Measurements from ENCODE around the gene CSRP1.
A peak's percentile ranks its signal among the peaks of the same experiment; 100 is the strongest.
"Not testable (repeated sequence)": the region's sequence is repeated elsewhere in the genome, so short reads cannot be mapped to it uniquely, and the experiment has no call there.

The CSRP1 gene

GRCh38 chr1:201506557-201507359 is at the start of gene CSRP1:
Gene CSRP1, minus strand, starts transcription at chr1:201507123. Its CDS starts 10,820 bp downstream, at chr1:201496303.
- Mint-ChIP-seq H3K36me3 (ENCODE audit: low read depth) (no peaks in the 10 kb centered on the region), H3K9me3 (no peaks in the 10 kb centered on the region), H3K4me1 (ENCODE audit: low read depth) (peaks cover 29% of the 10 kb centered on the region), H3K27me3 (no peaks in the 10 kb centered on the region), H3K4me3 (peak within 1 kb of the TSS; percentile 90), H3K27ac (peak within 1 kb of the TSS; percentile 89)

- no peak overlapping the region for H3K27ac Mint-ChIP-seq
- no peaks in the 10 kb centered on the region for H3K9me3 Mint-ChIP-seq
- H3K4me3 Mint-ChIP-seq: no peak overlapping the region
- no peaks in the 10 kb centered on the region for H3K27me3 Mint-ChIP-seq
- H3K36me3 Mint-ChIP-seq (ENCODE audit: low read depth): no peaks in the 10 kb centered on the region
- peaks cover 4% of the 10 kb centered on the region for H3K4me1 Mint-ChIP-seq (ENCODE audit: low read depth)
Observed at GRCh38 chr1:201555593-201555945, 48.6 kb upstream of the CSRP1 start.

- H3K9me3 Mint-ChIP-seq: no peaks in the 10 kb centered on the region
Observed at GRCh38 chr1:201554789-201555592, 48.1 kb upstream of the CSRP1 start.

GRCh38 chr1:201554190-201554600 is 47.3 kb upstream of the CSRP1 start:
- Mint-ChIP-seq H3K36me3 (ENCODE audit: low read depth) (no peaks in the 10 kb centered on the region), H3K27ac (no peak overlapping the region), H3K27me3 (no peaks in the 10 kb centered on the region)

More at GRCh38 chr1:201554789-201555592, 48.1 kb upstream of the CSRP1 start:
- no peaks in the 10 kb centered on the region for H3K27me3 Mint-ChIP-seq
- H3K36me3 Mint-ChIP-seq (ENCODE audit: low read depth): no peaks in the 10 kb centered on the region
- H3K27ac Mint-ChIP-seq: no peak overlapping the region
- no peak overlapping the region for H3K4me3 Mint-ChIP-seq
- H3K4me1 Mint-ChIP-seq (ENCODE audit: low read depth): peaks cover 4% of the 10 kb centered on the region

GRCh38 chr1:201553496-201554189 is 46.7 kb upstream of the CSRP1 start:
- Mint-ChIP-seq H3K27ac (no peak overlapping the region), H3K4me3 (no peak overlapping the region), H3K27me3 (no peaks in the 10 kb centered on the region), H3K4me1 (ENCODE audit: low read depth) (peaks cover 4% of the 10 kb centered on the region), H3K36me3 (ENCODE audit: low read depth) (no peaks in the 10 kb centered on the region), H3K9me3 (no peaks in the 10 kb centered on the region)

More at GRCh38 chr1:201554190-201554600, 47.3 kb upstream of the CSRP1 start:
- peaks cover 4% of the 10 kb centered on the region for H3K4me1 Mint-ChIP-seq (ENCODE audit: low read depth)
- H3K4me3 Mint-ChIP-seq: no peak overlapping the region
- no peaks in the 10 kb centered on the region for H3K9me3 Mint-ChIP-seq

GRCh38 chr1:201552941-201553351 is 46.0 kb upstream of the CSRP1 start:
- Mint-ChIP-seq H3K4me3 (no peak overlapping the region), H3K9me3 (no peaks in the 10 kb centered on the region), H3K36me3 (ENCODE audit: low read depth) (no peaks in the 10 kb centered on the region), H3K27me3 (no peaks in the 10 kb centered on the region), H3K27ac (no peak overlapping the region), H3K4me1 (ENCODE audit: low read depth) (peaks cover 4% of the 10 kb centered on the region)

- no peaks in the 10 kb centered on the region for H3K36me3 Mint-ChIP-seq (ENCODE audit: low read depth)
- no peaks in the 10 kb centered on the region for H3K9me3 Mint-ChIP-seq
- H3K4me3 Mint-ChIP-seq: no peak overlapping the region
- no peak overlapping the region for H3K27ac Mint-ChIP-seq
- H3K27me3 Mint-ChIP-seq: no peaks in the 10 kb centered on the region
- peaks cover 4% of the 10 kb centered on the region for H3K4me1 Mint-ChIP-seq (ENCODE audit: low read depth)
Observed at GRCh38 chr1:201551877-201552731, 45.2 kb upstream of the CSRP1 start.

- Mint-ChIP-seq H3K36me3 (ENCODE audit: low read depth) (no peaks in the 10 kb centered on the region), H3K9me3 (no peaks in the 10 kb centered on the region), H3K4me1 (ENCODE audit: low read depth) (peaks cover 4% of the 10 kb centered on the region), H3K27ac (no peak overlapping the region), H3K27me3 (no peaks in the 10 kb centered on the region), H3K4me3 (no peak overlapping the region)
Observed at GRCh38 chr1:201551096-201551495, 44.2 kb upstream of the CSRP1 start.

- H3K4me1 Mint-ChIP-seq (ENCODE audit: low read depth); H3K9me3 Mint-ChIP-seq; H3K4me3 Mint-ChIP-seq; H3K27ac Mint-ChIP-seq; H3K36me3 Mint-ChIP-seq (ENCODE audit: low read depth); H3K27me3 Mint-ChIP-seq: not testable (repeated sequence)
Observed at GRCh38 chr1:201549522-201549921, 42.6 kb upstream of the CSRP1 start.

- no peaks in the 10 kb centered on the region for H3K9me3 Mint-ChIP-seq
- H3K4me3 Mint-ChIP-seq: no peak overlapping the region
- H3K4me1 Mint-ChIP-seq (ENCODE audit: low read depth): no peaks in the 10 kb centered on the region
- H3K27ac Mint-ChIP-seq: no peak overlapping the region
- peaks cover 13% of the 10 kb centered on the region for H3K27me3 Mint-ChIP-seq
- no peaks in the 10 kb centered on the region for H3K36me3 Mint-ChIP-seq (ENCODE audit: low read depth)
Observed at GRCh38 chr1:201545851-201546492, 39.0 kb upstream of the CSRP1 start.

GRCh38 chr1:201544710-201545109 is 37.8 kb upstream of the CSRP1 start:
- Mint-ChIP-seq H3K27me3 (peaks cover 26% of the 10 kb centered on the region), H3K4me1 (ENCODE audit: low read depth) (peaks cover 5% of the 10 kb centered on the region), H3K9me3 (no peaks in the 10 kb centered on the region), H3K27ac (no peak overlapping the region), H3K4me3 (no peak overlapping the region), H3K36me3 (ENCODE audit: low read depth) (no peaks in the 10 kb centered on the region)

GRCh38 chr1:201543871-201544642 is 37.1 kb upstream of the CSRP1 start:
- peaks cover 10% of the 10 kb centered on the region for H3K4me1 Mint-ChIP-seq (ENCODE audit: low read depth)
- H3K27ac Mint-ChIP-seq: no peak overlapping the region
- H3K4me3 Mint-ChIP-seq: no peak overlapping the region
- no peaks in the 10 kb centered on the region for H3K36me3 Mint-ChIP-seq (ENCODE audit: low read depth)
- H3K27me3 Mint-ChIP-seq: peaks cover 31% of the 10 kb centered on the region
- no peaks in the 10 kb centered on the region for H3K9me3 Mint-ChIP-seq

GRCh38 chr1:201542309-201543035 is 35.5 kb upstream of the CSRP1 start:
- Mint-ChIP-seq H3K36me3 (ENCODE audit: low read depth) (peaks cover 4% of the 10 kb centered on the region), H3K27ac (no peak overlapping the region), H3K9me3 (no peaks in the 10 kb centered on the region), H3K4me3 (no peak overlapping the region), H3K4me1 (ENCODE audit: low read depth) (peaks cover 16% of the 10 kb centered on the region), H3K27me3 (peaks cover 44% of the 10 kb centered on the region)
